Ishikawa (cell line): ENCODE data around the gene LRRC26.

Experiments used
- RAD21 ChIP-seq: IDR thresholded peaks from 2 replicates; pipeline ENCODE4 v1.6.1; 2012; ENCODE audit warnings: low read depth
- ZBTB7A ChIP-seq: IDR thresholded peaks from 2 replicates; pipeline ENCODE4 v1.6.1; 2012; ENCODE audit warnings: low read depth

GRCh38 chr9:137152844-137153405, 16.9 kb downstream of the LRRC26 start:
- TF ChIP-seq RAD21, result no peak
- no peak for TF ChIP-seq ZBTB7A
